ENCODE results near the gene ASPRV1. TPM values are rescaled to one million over a fixed set of nuclear protein-coding genes. Genes with fewer than 3 reads are reported as not detected.

ASPRV1 gene
- polyA plus RNA-seq, 3 donors: 0.25 to 0.52 (median 0.27) TPM

DNA sequence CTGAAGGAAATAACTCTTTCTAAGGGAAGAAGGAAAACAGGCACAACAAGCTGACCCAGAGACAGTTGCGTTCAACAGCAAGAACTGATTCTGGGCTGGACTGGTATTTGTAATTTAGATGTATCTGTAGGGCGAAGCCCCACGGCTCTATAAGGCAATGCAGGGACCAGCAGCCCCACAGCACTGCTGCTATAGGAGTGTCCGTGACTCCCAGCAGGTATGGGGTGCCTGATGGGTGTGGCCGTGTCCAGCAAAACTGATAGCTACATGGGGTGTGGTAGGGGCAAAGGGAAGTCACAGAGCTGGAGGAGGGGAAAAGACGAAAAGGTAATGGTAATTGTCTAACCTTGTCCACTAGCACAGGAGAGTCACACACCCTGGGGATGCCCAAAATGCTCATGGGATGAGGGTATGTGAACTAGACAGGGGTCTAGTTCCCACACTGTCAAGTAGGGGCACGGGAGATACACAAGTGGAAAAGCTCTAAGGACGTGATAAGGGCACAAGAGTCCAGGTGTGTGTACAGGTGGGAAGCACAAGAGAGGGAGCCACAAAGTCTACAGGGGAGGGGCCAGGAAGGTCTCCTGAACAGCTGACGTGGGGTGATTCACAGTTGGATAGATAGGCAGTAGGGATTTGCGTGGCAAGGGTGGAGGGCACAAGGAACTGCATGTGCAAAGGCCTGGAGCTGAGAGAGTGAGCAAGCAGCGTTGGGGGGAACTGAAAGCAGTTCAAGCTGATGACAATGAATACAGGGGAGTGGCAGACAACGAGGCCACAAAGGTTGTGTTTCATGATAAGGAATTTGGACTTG, 48.5 kb upstream of the ASPRV1 start:
- H2AFZ ChIP-seq (ENCODE audit: insufficient read depth, low read depth, low read length, poor library complexity, severe bottlenecking): peak overlapping the region; percentile 10
- 56% methylated on average over 11 of the region's 12 CpGs for WGBS (ENCODE audit: insufficient coverage)
- Mint-ChIP-seq H3K27ac (peak overlapping the region; percentile 84 to 98 (median 94)), H3K27me3 (ENCODE audit: low read depth in 3 of 3) (peaks cover 0 to 2% (median 0%) of the 10 kb centered on the region in 3 donors), H3K9me3 (no peaks in the 10 kb centered on the region), H3K4me3 (peak overlapping the region; percentile 31 to 67), H3K36me3 (peaks cover 13 to 21% of the 10 kb centered on the region in 2 donors), H3K4me1 (peaks cover 28% of the 10 kb centered on the region)
- no peaks in the 10 kb centered on the region for H3K79me2 ChIP-seq (ENCODE audit: insufficient read depth, low read length)
- H3K9me3 ChIP-seq (replicated peaks in 1 of 2; ENCODE audit: control insufficient read depth in 1 of 2, insufficient read depth in 1 of 2, low read length in 2 of 2): no peaks in the 10 kb centered on the region
- peak overlapping the region; percentile 31 for H3K4me2 ChIP-seq (replicated peaks; ENCODE audit: extremely low read depth, low read length, poor library complexity, severe bottlenecking)
- no peaks in the 10 kb centered on the region for H3K27me3 ChIP-seq (ENCODE audit: control insufficient read depth in 2 of 2, insufficient read depth in 2 of 2, low read length in 2 of 2)
- peak overlapping the region; percentile 61 to 86 for H3K27ac ChIP-seq (ENCODE audit: low read depth in 1 of 2, low read length in 2 of 2)
- intact Hi-C loops (cut with micrococcal nuclease): loop anchor here in 1 of 2 donors (5.0 kb wide), 1 partner anchor 33 kb away; no protein-coding TSS in a partner anchor
- TF ChIP-seq, protein P1, sequence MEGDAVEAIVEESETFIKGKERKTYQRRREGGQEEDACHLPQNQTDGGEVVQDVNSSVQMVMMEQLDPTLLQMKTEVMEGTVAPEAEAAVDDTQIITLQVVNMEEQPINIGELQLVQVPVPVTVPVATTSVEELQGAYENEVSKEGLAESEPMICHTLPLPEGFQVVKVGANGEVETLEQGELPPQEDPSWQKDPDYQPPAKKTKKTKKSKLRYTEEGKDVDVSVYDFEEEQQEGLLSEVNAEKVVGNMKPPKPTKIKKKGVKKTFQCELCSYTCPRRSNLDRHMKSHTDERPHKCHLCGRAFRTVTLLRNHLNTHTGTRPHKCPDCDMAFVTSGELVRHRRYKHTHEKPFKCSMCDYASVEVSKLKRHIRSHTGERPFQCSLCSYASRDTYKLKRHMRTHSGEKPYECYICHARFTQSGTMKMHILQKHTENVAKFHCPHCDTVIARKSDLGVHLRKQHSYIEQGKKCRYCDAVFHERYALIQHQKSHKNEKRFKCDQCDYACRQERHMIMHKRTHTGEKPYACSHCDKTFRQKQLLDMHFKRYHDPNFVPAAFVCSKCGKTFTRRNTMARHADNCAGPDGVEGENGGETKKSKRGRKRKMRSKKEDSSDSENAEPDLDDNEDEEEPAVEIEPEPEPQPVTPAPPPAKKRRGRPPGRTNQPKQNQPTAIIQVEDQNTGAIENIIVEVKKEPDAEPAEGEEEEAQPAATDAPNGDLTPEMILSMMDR (IDR thresholded peaks at IDR 0.05): no peak
- no peaks in the 10 kb centered on the region for H4K20me1 ChIP-seq (ENCODE audit: insufficient read depth, low read length)
- DNase-seq: peak; percentile 87 to 96 (median 90)
- H3K9ac ChIP-seq (ENCODE audit: insufficient read depth, low read length, poor library complexity, severe bottlenecking): no peak overlapping the region
- no peaks in the 10 kb centered on the region for H3K36me3 ChIP-seq (replicated peaks in 1 of 2; ENCODE audit: control insufficient read depth in 1 of 2, insufficient read depth in 2 of 2, low read length in 2 of 2)
- H3K4me3 ChIP-seq (replicated peaks in 1 of 3; ENCODE audit: low read depth in 2 of 3, low read length in 3 of 3): no peak overlapping the region
- H3K4me1 ChIP-seq (ENCODE audit: control insufficient read depth in 1 of 2, insufficient read depth in 2 of 2, low read length in 2 of 2): peaks cover 22 to 25% of the 10 kb centered on the region in 2 donors

DNA sequence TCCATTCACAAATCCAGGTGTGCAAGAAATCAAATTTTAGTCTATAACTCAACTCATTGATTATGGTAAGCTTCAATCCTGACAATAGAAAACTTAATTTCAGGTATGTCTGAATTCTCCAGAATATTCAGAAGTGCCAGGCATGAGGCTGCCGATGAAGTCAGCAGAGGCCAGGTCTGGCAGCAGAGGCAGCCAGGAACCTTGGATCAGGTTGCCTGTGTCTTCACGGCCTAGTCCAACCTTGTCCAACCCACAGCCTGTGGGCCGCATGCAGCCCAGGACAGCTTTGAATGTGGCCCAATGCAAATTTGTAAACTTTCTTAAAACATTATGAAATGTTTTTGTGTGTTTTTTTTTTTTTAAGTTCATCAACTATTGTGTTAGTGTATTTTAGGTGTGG, 46.9 kb upstream of the ASPRV1 start:
- intact Hi-C loops (cut with micrococcal nuclease): no loop called here
- Histone ChIP-seq H3K9me3 (replicated peaks in 1 of 2; ENCODE audit: control insufficient read depth in 1 of 2, insufficient read depth in 1 of 2, low read length in 2 of 2) (no peaks in the 10 kb centered on the region), H3K36me3 (replicated peaks in 1 of 2; ENCODE audit: control insufficient read depth in 1 of 2, insufficient read depth in 2 of 2, low read length in 2 of 2) (no peaks in the 10 kb centered on the region), H3K4me2 (replicated peaks; ENCODE audit: extremely low read depth, low read length, poor library complexity, severe bottlenecking) (no peak overlapping the region), H2AFZ (ENCODE audit: insufficient read depth, low read depth, low read length, poor library complexity, severe bottlenecking) (no peak overlapping the region), H3K79me2 (ENCODE audit: insufficient read depth, low read length) (no peaks in the 10 kb centered on the region), H4K20me1 (ENCODE audit: insufficient read depth, low read length) (no peaks in the 10 kb centered on the region), H3K4me3 (replicated peaks in 1 of 3; ENCODE audit: low read depth in 2 of 3, low read length in 3 of 3) (no peak overlapping the region), H3K9ac (ENCODE audit: insufficient read depth, low read length, poor library complexity, severe bottlenecking) (no peak overlapping the region), H3K27me3 (ENCODE audit: control insufficient read depth in 2 of 2, insufficient read depth in 2 of 2, low read length in 2 of 2) (no peaks in the 10 kb centered on the region), H3K4me1 (ENCODE audit: control insufficient read depth in 1 of 2, insufficient read depth in 2 of 2, low read length in 2 of 2) (peaks cover 22 to 25% of the 10 kb centered on the region in 2 donors), H3K27ac (ENCODE audit: low read depth in 1 of 2, low read length in 2 of 2) (no peak overlapping the region)
- Mint-ChIP-seq H3K9me3 (no peaks in the 10 kb centered on the region), H3K27ac (peak overlapping the region in 2 of 7 donors; percentile 20 to 30), H3K4me1 (peaks cover 27% of the 10 kb centered on the region), H3K27me3 (ENCODE audit: low read depth in 3 of 3) (peaks cover 0 to 2% (median 0%) of the 10 kb centered on the region in 3 donors), H3K36me3 (peaks cover 7 to 10% of the 10 kb centered on the region in 2 donors), H3K4me3 (no peak overlapping the region)
- no peak for DNase-seq
- TF ChIP-seq, protein P1 (IDR thresholded peaks at IDR 0.05): no peak
- WGBS (ENCODE audit: insufficient coverage): 90% methylated on average over 2 of the region's 3 CpGs

Data from CD14-positive monocyte (primary cell).